CD4-positive, alpha-beta T cell treated with Interleukin-15 for 4 hours (primary cell): ENCODE measurements around the gene PROSER2.
"Not testable (repeated sequence)": the region's sequence is repeated elsewhere in the genome, so short reads cannot be mapped to it uniquely, and the experiment has no call there.

ENCODE experiments used
- DNase-seq: peaks from one replicate; pipeline ENCODE4 v3.0.0-alpha.2; 2020; ENCODE audit warnings: low spot score

The PROSER2 gene

DNA sequence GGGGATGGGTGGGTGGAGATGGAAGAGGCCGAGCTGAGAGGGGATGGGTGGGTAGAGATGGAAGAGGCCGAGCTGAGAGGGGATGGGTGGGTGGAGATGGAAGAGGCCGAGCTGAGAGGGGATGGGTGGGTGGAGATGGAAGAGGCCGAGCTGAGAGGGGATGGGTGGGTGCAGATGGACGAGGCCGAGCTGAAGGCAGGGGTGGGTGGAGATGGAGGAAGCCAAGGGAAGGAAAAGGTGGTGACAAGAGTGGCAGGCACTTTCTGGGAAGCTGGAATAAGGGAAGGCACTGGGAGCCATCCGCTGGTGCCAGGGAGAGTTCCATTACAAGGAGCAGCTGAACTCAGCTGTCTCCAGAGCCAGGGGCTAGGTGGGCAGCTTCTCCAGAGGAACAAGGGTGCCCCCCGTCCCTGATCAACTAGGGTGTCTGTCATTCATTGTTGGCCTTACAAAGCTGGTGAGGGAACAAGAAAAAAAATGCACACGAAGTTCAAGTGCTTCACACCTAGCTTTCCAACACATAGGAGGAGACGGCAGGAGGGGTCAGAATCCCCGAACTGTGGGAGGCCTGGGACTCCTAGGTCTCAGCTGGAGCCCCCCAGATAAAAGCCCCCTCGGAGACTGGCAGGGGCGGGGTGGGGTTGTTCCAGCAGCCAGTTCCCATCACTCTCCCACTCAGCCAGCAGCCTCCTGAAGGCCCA, 62.4 kb downstream of the PROSER2 start:
- DNase-seq: no peak

DNA sequence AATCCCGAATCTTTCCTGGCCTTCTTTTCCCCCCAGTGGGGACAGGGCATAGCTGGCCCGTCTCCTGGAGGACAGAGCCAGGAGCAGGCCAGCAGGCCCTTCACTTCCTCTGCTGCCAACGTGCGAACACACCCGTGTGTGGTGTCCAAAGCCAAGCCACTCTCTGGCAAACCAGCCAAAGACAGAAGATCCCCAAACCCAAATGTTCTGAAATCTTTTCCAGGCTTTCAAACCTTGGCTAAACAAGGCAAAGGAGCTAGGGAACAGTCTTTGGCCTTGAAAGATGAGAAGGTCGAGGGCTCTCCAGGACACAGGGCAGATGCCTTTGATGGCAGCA, 63.0 kb downstream of the PROSER2 start:
- no peak for DNase-seq

GRCh38 chr10:11886851-11887250, 63.7 kb downstream of the PROSER2 start:
- DNase-seq: no peak

- DNase-seq: no peak
These were observed 64.4 kb downstream of the PROSER2 start for GRCh38 chr10:11887381-11888227.

- not testable (repeated sequence) for DNase-seq
These were observed 66.1 kb downstream of the PROSER2 start for GRCh38 chr10:11889263-11889662.

DNA sequence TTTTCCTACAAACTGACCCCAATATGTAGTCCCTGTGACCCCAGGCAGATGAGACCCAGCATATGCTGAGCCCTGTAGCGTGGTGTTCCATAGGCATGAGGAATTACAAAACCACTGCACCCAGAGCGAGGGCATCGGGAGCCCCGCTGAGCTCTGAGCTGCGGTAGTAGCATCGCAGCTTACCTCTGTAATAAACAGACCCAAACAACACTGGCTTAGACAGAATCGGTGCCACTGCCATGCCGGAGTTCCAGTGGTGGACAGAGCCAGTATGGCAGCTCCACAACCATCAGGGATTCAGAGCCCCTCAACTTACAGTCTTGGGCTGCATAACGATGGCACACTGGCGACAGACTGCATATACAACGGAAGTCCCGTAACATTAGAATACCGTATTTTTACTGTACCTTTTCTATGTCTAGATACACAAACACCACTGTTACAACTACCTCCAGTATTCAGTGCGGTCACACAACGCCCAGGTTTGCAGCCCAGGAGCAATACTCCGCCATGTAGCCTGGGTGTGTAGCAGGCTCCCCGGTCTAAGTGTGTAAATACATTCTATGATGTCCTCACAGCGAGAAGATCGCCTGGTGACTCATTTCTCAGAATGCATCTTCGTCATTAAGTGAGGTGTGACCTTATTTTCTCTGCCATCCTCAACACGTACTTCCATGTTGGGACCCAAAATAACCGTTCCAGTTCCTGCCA, 68.8 kb downstream of the PROSER2 start:
- no peak for DNase-seq

- DNase-seq: no peak
These were observed 70.7 kb downstream of the PROSER2 start for GRCh38 chr10:11893749-11894278.

DNA sequence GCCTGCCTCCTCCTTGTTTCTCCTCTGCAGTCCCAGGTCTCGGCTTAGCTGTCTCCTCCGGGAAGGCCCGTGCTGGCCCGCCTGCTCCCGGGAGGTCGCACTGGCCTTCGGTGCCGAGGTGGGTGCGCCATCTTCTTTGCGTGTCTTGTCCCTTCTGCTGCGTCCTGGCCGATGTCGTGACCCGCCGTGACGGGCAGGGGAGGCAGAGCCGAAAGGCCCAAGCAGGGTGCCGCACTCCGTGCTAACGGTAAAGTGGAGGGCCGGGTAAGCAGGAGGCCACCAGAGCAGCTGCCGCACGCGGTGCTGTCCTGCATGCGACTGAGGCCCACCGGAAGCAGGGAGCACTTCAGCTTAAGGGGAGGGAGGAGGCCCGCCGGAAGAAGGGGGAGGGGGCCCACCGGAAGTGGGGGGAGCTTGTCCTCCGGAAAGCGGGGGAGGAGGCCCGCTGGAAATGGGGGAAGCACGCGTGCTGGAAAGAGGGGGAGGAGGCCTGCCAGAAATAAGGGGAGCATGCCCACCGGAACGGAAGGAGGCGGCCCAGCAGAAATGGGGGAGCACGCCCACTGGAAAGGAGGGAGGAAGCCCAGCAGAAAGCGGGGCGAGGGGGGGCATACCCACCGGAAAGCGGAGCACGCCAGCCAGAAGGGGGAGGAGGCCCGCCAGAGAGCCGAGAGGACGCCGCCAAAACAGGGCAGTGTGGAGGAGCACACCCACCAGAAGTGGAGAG, 71.4 kb downstream of the PROSER2 start:
- DNase-seq: no peak

DNA sequence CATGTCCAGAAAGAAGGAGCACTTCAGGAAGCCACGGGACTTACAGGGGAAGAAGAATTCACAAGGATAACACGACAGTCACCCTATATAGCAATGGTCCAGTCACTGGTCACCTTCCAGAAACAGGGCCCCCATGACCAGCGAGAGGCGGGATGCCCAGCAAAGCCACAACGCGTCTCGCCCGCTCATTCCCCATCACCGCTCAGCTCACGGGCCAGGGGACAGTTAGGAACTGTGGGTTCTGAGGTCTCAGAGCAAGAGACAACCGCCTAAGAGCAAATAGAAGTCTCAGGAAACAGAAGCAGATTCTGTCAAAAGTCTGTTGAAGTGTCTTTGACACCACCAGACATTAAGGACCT, 71.9 kb downstream of the PROSER2 start:
- no peak for DNase-seq

DNA sequence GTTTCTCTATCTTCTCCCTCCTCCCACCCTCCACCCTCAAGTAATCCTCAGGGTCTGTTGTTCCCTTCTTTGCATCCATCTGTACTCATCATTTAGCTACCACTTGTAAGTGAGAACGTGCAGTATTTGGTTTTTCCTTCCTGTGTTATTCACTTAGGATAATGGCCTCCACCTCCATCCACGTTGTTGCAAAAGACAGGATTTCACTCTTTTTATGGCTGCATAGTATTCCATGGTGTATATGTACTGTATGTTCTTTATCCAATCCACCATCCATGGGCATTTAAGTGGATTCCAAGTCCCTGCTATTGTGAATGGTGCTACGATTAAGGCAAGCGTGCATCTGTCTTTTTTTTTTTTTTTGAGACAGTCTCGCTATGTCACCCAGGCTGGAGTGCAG, 72.4 kb downstream of the PROSER2 start:
- no peak for DNase-seq

GRCh38 chr10:11896549-11897200, 73.5 kb downstream of the PROSER2 start:
- DNase-seq: no peak

DNA sequence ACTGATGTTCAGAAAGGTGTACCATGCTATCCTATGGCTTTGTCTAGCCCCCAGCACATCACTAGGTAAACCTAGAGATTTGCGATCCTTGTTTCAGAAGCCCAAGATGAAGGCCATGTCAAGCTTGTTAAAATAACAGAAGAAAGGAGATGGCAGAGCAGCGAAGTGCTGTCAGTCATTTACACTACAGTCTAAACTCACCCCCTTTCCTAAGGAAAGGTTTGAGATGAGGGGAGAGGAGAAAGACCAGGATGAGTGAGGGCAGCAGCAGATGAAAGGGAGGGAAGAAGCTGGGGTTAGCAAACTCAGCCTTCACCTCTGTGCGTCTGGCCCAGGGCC, 74.8 kb downstream of the PROSER2 start:
- DNase-seq: no peak

- no peak for DNase-seq
These were observed 75.4 kb downstream of the PROSER2 start for GRCh38 chr10:11898372-11899066.

DNA sequence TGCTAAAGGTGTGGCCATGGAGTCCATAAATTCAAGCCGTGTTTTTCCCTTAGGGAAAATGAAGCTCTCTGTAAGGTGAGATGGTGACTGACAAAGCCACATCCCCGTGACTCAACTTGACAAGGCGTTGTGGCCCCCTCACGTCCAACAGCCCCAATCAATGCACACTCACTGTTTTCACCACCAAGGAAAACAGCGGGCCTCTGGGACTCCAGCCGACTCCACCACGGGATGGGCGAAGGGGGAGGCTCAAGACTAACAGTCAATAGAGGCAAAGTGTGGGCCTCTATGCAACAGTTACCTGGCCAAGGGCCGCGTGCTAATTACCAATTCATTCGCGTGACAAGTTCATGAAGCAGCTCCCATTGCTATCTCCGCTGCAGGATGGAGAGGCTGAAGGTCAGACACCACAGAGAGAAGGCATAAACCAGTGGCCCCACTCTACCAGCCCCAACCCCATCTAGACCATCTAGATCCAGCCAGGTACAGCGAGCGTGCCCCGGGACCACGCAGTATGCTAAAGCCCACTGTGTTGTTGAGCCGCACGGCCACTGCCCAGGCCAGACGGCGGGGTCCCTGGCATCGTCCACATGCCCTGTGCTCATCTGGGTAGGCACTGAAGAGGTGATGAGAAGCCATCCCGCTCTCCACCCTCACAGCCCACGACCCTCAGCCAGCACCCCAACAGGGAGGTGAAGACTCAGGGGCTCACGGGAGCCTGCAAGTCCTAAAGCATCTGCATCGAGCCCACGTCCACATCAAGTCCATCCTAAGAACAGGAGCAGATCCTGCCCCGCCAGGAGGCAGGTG, 76.1 kb downstream of the PROSER2 start:
- no peak for DNase-seq

- DNase-seq: no peak
These were observed 77.8 kb downstream of the PROSER2 start for GRCh38 chr10:11901036-11901301.

- no peak for DNase-seq
These were observed 78.3 kb downstream of the PROSER2 start for GRCh38 chr10:11901454-11901832.

- DNase-seq: no peak
These were observed 78.8 kb downstream of the PROSER2 start for GRCh38 chr10:11901833-11902475.

DNA sequence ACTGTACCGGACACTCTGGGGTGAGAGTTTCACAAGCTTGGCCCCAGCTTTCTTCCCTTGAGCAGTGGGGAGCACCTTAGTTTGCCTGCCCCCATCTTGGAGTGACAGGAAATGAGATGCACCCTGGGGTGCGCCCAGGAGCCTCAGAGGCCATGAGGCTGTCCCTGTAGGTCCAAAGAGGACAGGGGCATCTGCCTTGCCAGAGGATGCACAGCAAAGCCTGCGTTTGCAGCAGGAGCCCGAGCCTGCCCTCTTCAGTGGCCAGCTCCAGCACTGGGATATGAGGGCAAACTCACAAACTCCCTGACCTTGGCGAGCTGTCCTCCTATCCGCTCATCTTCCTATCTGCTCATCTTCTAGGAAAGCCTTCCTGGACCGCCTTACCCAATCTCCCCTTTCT, 79.5 kb downstream of the PROSER2 start:
- no peak for DNase-seq

- no peak for DNase-seq
These were observed 83.6 kb downstream of the PROSER2 start for GRCh38 chr10:11906714-11907113.

DNA sequence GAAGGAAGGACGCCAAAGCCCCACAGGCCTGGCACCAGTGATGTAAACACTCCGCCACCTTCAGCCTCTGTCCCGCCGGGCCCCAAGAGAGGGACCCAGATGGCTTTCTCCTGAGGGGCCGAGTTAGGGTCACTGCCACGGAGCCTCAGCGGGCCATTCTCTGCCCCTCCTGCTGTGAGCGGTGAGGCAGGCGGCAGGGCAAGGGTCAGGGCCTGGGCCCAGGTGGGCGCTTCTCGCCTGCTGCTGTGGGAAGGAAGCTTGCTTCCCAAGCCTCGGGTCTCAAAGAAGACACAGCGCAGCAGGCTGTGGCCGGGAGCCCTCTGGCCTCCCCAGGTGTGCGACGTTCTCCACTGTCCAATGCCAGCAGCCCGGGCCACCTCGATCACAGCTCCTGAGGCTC, 84.8 kb downstream of the PROSER2 start:
- DNase-seq: no peak
